SK-N-SH treated with all-trans-retinoic acid at 6 μM for 48 hours (cell line): ENCODE data around the gene CTNND2.
"Not testable (repeated sequence)": the region's sequence is repeated elsewhere in the genome, so short reads cannot be mapped to it uniquely, and the experiment has no call there.

Experiments used
- ATAC-seq: fragments of 200-7000 bp; cut with Tn5 transposase; 3 replicates; pipeline ENCODE4 v1.9.1; 2020; ENCODE audit warnings: mild to moderate bottlenecking, moderate library complexity
- ARNTL ChIP-seq: fragments of 450-650 bp; formaldehyde crosslinking; IDR thresholded peaks from 2 replicates; pipeline ENCODE4 v1.5.0; 2020; ENCODE audit warnings: low read depth, mild to moderate bottlenecking, moderate library complexity, borderline replicate concordance
- BACH2 ChIP-seq: fragments of 250-450 bp; sonication (Bioruptor Pico); IDR thresholded peaks from 2 replicates; pipeline ENCODE4 v1.9.0; 2021; ENCODE audit warnings: mild to moderate bottlenecking, borderline replicate concordance
- CSDC2 ChIP-seq: fragments of 250-450 bp; sonication (Bioruptor Pico); IDR thresholded peaks from 2 replicates; pipeline ENCODE4 v1.5.0; 2020; ENCODE audit warnings: mild to moderate bottlenecking, moderate library complexity
- GLIS3 ChIP-seq: fragments of 250-450 bp; sonication (Bioruptor Pico); IDR thresholded peaks from 2 replicates; pipeline ENCODE4 v1.5.0; 2020; ENCODE audit warnings: mild to moderate bottlenecking, moderate library complexity
- ISL1 ChIP-seq: fragments of 250-450 bp; sonication (Bioruptor Pico); IDR thresholded peaks from 2 replicates; pipeline ENCODE4 v2.1.2; 2022; ENCODE audit warnings: mild to moderate bottlenecking, moderate library complexity
- OSR1 ChIP-seq: fragments of 250-450 bp; sonication (Bioruptor Pico); IDR thresholded peaks from 2 replicates; pipeline ENCODE4 v1.8.0; 2022; ENCODE audit warnings: moderate library complexity, mild to moderate bottlenecking, inconsistent platforms
- PPARA ChIP-seq: fragments of 250-450 bp; sonication (Bioruptor Pico); IDR thresholded peaks from 2 replicates; pipeline ENCODE4 v1.5.0; 2020; ENCODE audit warnings: mild to moderate bottlenecking, borderline replicate concordance
- RARB ChIP-seq: fragments of 250-450 bp; sonication (Bioruptor Pico); IDR thresholded peaks from 2 replicates; pipeline ENCODE4 v1.8.0; 2021; ENCODE audit warnings: mild to moderate bottlenecking, moderate library complexity
- SNAI2 ChIP-seq: fragments of 250-450 bp; sonication (Bioruptor Pico); IDR thresholded peaks from 2 replicates; pipeline ENCODE4 v1.5.0; 2020; ENCODE audit warnings: mild to moderate bottlenecking, moderate library complexity
- TCF4 ChIP-seq: fragments of 250-450 bp; sonication (Bioruptor Pico); IDR thresholded peaks from 2 replicates; pipeline ENCODE4 v1.8.0; 2021; ENCODE audit warnings: mild to moderate bottlenecking, moderate library complexity, borderline replicate concordance
- TOX ChIP-seq: fragments of 250-450 bp; sonication (Bioruptor Pico); IDR thresholded peaks from 2 replicates; pipeline ENCODE4 v1.8.0; 2021; ENCODE audit warnings: mild to moderate bottlenecking, moderate library complexity, borderline replicate concordance
- ZC3H10 ChIP-seq: fragments of 250-450 bp; sonication (Bioruptor Pico); IDR thresholded peaks from 2 replicates; pipeline ENCODE4 v1.5.1; 2021; ENCODE audit warnings: mild to moderate bottlenecking, moderate library complexity
- ZFP3 ChIP-seq: fragments of 250-450 bp; sonication (Bioruptor Pico); IDR thresholded peaks from 2 replicates; pipeline ENCODE4 v1.5.0; 2020; ENCODE audit warnings: mild to moderate bottlenecking, moderate library complexity
- ZFP30 ChIP-seq: fragments of 450-650 bp; formaldehyde crosslinking; IDR thresholded peaks from 2 replicates; pipeline ENCODE4 v1.5.0; 2022; ENCODE audit warnings: mild to moderate bottlenecking, moderate library complexity
- ZNF565 ChIP-seq: fragments of 450-650 bp; formaldehyde crosslinking; conservative IDR thresholded peaks from 2 replicates; pipeline ENCODE4 v1.5.0; 2020; ENCODE audit warnings: low read depth, mild to moderate bottlenecking, moderate library complexity
- ZNF70 ChIP-seq: fragments of 450-650 bp; formaldehyde crosslinking; IDR thresholded peaks from 2 replicates; pipeline ENCODE4 v1.5.0; 2020; ENCODE audit warnings: mild to moderate bottlenecking, moderate library complexity
- ZNF8 ChIP-seq: fragments of 450-650 bp; formaldehyde crosslinking; IDR thresholded peaks from 2 replicates; pipeline ENCODE4 v1.5.0; 2020; ENCODE audit warnings: mild to moderate bottlenecking, moderate library complexity
- TF ChIP-seq, protein P1 (sequence below): fragments of 250-450 bp; sonication (Bioruptor Pico); IDR thresholded peaks from 2 replicates; pipeline ENCODE4 v1.5.1; 2020; ENCODE audit warnings: low read depth, mild to moderate bottlenecking, moderate library complexity
- TF ChIP-seq, protein P2 (sequence below): fragments of 250-450 bp; sonication (Bioruptor Pico); IDR thresholded peaks from 2 replicates; pipeline ENCODE4 v1.8.0; 2020; ENCODE audit warnings: mild to moderate bottlenecking, moderate library complexity, borderline replicate concordance
- TF ChIP-seq, protein P3 (sequence below): fragments of 250-450 bp; sonication (Bioruptor Pico); IDR thresholded peaks from 2 replicates; pipeline ENCODE4 v1.5.0; 2020; ENCODE audit warnings: mild to moderate bottlenecking, moderate library complexity
- TF ChIP-seq, protein P4 (sequence below): fragments of 250-450 bp; sonication (Bioruptor Pico); IDR thresholded peaks from 2 replicates; pipeline ENCODE4 v1.5.1; 2021; ENCODE audit warnings: mild to moderate bottlenecking, moderate library complexity

Gene CTNND2

DNA sequence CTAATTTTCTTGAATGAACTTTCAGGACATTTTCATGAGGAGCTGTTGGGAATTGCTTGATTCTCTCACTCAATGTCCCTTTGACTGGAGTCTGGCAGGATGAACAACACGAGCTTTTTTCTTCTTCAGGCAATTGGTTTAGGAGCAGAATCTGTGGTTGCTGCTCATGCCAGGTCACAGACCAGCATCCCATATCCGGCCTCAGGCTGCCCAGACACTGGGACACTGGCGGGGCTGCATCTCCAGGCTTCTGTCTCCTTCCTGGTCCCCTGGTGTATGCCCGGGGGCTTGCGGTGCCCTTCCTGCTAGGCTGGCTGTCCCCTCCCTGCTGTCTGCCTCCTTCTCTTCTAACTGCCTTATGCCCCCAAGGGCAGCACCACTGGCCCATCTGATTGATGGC, 831.7 kb downstream of the CTNND2 start:
- TF ChIP-seq ZC3H10 (CRISPR knock-in tag): no peak
- TF ChIP-seq, protein P1, sequence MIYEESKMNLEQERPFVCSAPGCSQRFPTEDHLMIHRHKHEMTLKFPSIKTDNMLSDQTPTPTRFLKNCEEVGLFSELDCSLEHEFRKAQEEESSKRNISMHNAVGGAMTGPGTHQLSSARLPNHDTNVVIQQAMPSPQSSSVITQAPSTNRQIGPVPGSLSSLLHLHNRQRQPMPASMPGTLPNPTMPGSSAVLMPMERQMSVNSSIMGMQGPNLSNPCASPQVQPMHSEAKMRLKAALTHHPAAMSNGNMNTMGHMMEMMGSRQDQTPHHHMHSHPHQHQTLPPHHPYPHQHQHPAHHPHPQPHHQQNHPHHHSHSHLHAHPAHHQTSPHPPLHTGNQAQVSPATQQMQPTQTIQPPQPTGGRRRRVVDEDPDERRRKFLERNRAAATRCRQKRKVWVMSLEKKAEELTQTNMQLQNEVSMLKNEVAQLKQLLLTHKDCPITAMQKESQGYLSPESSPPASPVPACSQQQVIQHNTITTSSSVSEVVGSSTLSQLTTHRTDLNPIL (CRISPR knock-in tag): no peak
- no peak for TF ChIP-seq RARB (CRISPR knock-in tag)
- no peak for ATAC-seq

DNA sequence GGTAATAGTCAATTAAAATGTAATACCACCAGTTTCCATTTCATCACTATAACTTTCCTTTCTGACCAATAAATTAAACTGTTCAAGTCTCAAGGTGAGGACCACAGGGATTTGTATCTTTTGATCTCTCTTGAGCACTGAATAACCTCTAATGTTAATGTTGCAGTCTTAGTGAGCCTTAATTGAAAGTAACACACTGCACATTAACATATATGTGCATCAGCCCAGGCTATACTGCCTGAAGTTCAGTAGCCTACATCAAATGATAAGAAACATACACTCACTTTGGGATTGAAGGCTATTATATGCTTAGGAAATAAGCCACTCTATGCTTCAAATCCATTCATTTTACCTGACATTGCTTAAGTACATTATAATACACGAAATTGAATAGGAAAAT, 832.2 kb downstream of the CTNND2 start:
- TF ChIP-seq ZNF8 (CRISPR knock-in tag) (no peak), ZFP3 (CRISPR knock-in tag) (no peak), BACH2 (CRISPR knock-in tag) (no peak), RARB (CRISPR knock-in tag) (no peak), ISL1 (CRISPR knock-in tag) (no peak)
- TF ChIP-seq, protein P2, sequence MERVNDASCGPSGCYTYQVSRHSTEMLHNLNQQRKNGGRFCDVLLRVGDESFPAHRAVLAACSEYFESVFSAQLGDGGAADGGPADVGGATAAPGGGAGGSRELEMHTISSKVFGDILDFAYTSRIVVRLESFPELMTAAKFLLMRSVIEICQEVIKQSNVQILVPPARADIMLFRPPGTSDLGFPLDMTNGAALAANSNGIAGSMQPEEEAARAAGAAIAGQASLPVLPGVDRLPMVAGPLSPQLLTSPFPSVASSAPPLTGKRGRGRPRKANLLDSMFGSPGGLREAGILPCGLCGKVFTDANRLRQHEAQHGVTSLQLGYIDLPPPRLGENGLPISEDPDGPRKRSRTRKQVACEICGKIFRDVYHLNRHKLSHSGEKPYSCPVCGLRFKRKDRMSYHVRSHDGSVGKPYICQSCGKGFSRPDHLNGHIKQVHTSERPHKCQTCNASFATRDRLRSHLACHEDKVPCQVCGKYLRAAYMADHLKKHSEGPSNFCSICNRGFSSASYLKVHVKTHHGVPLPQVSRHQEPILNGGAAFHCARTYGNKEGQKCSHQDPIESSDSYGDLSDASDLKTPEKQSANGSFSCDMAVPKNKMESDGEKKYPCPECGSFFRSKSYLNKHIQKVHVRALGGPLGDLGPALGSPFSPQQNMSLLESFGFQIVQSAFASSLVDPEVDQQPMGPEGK: no peak
- TF ChIP-seq, protein P3, sequence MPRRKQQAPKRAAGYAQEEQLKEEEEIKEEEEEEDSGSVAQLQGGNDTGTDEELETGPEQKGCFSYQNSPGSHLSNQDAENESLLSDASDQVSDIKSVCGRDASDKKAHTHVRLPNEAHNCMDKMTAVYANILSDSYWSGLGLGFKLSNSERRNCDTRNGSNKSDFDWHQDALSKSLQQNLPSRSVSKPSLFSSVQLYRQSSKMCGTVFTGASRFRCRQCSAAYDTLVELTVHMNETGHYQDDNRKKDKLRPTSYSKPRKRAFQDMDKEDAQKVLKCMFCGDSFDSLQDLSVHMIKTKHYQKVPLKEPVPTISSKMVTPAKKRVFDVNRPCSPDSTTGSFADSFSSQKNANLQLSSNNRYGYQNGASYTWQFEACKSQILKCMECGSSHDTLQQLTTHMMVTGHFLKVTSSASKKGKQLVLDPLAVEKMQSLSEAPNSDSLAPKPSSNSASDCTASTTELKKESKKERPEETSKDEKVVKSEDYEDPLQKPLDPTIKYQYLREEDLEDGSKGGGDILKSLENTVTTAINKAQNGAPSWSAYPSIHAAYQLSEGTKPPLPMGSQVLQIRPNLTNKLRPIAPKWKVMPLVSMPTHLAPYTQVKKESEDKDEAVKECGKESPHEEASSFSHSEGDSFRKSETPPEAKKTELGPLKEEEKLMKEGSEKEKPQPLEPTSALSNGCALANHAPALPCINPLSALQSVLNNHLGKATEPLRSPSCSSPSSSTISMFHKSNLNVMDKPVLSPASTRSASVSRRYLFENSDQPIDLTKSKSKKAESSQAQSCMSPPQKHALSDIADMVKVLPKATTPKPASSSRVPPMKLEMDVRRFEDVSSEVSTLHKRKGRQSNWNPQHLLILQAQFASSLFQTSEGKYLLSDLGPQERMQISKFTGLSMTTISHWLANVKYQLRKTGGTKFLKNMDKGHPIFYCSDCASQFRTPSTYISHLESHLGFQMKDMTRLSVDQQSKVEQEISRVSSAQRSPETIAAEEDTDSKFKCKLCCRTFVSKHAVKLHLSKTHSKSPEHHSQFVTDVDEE: no peak
- no peak for ATAC-seq

DNA sequence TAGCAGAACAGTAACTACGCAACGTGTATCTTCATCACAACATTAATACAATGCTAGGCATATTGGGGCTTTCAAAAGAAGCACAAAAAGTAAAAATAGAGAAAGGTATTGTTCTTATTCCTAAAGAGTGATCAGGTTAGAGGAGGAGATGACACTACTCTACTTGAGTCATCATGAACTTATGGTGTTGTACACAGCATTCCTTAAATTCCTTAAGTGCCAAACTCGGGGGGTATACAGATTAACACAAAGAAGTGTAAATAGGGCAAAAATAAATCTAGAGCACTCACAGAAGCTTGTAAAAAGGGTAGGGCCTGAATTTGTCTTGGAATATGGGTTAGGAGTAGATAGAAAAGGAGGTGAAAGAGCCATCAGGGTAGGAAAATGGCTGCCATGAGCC, 835.2 kb downstream of the CTNND2 start:
- ATAC-seq: no peak

DNA sequence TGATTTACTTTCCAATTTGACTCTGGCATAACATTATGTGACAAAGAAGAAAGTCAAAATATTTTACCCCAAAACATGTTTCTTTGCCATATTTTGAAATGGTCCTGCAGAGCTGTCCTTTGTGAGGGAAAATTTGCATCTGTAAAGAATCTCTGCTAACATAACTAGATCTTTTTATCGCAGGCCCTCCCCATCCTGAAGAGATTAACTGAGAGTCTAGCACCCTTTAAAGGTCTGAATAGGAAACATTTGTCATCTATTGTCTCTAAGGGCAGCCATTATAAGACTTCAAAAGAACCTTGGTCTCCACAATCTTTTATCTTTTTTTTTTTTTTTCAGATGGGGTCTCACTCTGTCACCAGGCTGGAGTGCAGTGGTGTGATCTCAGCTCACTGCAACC, 838.5 kb downstream of the CTNND2 start:
- ATAC-seq: not testable (repeated sequence)

More for the DNA sequence above, 835.2 kb downstream of the CTNND2 start:
- TF ChIP-seq RARB (CRISPR knock-in tag) (no peak), OSR1 (no peak), ZNF565 (CRISPR knock-in tag) (no peak), ZFP3 (CRISPR knock-in tag) (no peak), ARNTL (CRISPR knock-in tag) (no peak), ZNF70 (CRISPR knock-in tag) (no peak), ISL1 (CRISPR knock-in tag) (no peak), TCF4 (CRISPR knock-in tag) (no peak), BACH2 (CRISPR knock-in tag) (no peak), ZNF8 (CRISPR knock-in tag) (no peak), GLIS3 (CRISPR knock-in tag) (no peak), PPARA (no peak), ZFP30 (CRISPR knock-in tag) (no peak), TOX (no peak), SNAI2 (CRISPR knock-in tag) (no peak), CSDC2 (CRISPR knock-in tag) (no peak)
- TF ChIP-seq, protein P2: no peak
- TF ChIP-seq, protein P4, sequence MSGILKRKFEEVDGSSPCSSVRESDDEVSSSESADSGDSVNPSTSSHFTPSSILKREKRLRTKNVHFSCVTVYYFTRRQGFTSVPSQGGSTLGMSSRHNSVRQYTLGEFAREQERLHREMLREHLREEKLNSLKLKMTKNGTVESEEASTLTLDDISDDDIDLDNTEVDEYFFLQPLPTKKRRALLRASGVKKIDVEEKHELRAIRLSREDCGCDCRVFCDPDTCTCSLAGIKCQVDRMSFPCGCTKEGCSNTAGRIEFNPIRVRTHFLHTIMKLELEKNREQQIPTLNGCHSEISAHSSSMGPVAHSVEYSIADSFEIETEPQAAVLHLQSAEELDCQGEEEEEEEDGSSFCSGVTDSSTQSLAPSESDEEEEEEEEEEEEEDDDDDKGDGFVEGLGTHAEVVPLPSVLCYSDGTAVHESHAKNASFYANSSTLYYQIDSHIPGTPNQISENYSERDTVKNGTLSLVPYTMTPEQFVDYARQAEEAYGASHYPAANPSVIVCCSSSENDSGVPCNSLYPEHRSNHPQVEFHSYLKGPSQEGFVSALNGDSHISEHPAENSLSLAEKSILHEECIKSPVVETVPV: no peak
- TF ChIP-seq, protein P3: no peak
- TF ChIP-seq, protein P1 (CRISPR knock-in tag): no peak
- TF ChIP-seq, all 23 proteins: peak for 0
